NOMO-1 treated with dmso at 0.1 percent for 144 hours (cell line): Measurements from ENCODE around the gene WNT3A.

Source experiments
- DNase-seq: peaks from one replicate; lab custom pipeline; 2025; ENCODE audit not compliant: unreplicated experiment; lab: John Stamatoyannopoulos, UW

The WNT3A gene

GRCh38 chr1:227999056-227999930 is 7.5 kb upstream of the WNT3A start:
- peak; percentile 83 for DNase-seq

- DNase-seq = no peak
Observed at GRCh38 chr1:228000416-228000815, 6.4 kb upstream of the WNT3A start.

- DNase-seq = no peak
Observed at GRCh38 chr1:228000836-228001563, 5.8 kb upstream of the WNT3A start.

- DNase-seq = no peak
Observed at GRCh38 chr1:228001738-228002535, 4.9 kb upstream of the WNT3A start.

- no peak for DNase-seq
Observed at GRCh38 chr1:228002792-228003191, 4.0 kb upstream of the WNT3A start.

- no peak for DNase-seq
Observed at GRCh38 chr1:228003461-228004330, 3.1 kb upstream of the WNT3A start.

- no peak for DNase-seq
Observed at GRCh38 chr1:228004331-228004855, 2.4 kb upstream of the WNT3A start.

GRCh38 chr1:228004856-228005462 is 1.8 kb upstream of the WNT3A start:
- no peak for DNase-seq

- DNase-seq = no peak
Observed at GRCh38 chr1:228005511-228006033, 1.2 kb upstream of the WNT3A start.

- DNase-seq = no peak
Observed at GRCh38 chr1:228006034-228006785, 588 bp upstream of the WNT3A start.

- no peak for DNase-seq
Observed at GRCh38 chr1:228007049-228007800, 427 bp downstream of the WNT3A start.

GRCh38 chr1:228007801-228008341 is 1.1 kb downstream of the WNT3A start:
- DNase-seq = no peak

GRCh38 chr1:228008391-228009115 is 1.8 kb downstream of the WNT3A start:
- no peak for DNase-seq

GRCh38 chr1:228009116-228009827 is 2.5 kb downstream of the WNT3A start:
- no peak for DNase-seq

GRCh38 chr1:228009828-228010775 is 3.3 kb downstream of the WNT3A start:
- no peak for DNase-seq
